BE2C (cell line): ENCODE data around the gene PITPNM3.
A peak's percentile ranks its signal among the peaks of the same experiment; 100 is the strongest.

Experiments used
- DNase-seq: peaks from one replicate; pipeline ENCODE4 v3.0.0-alpha.2; 2020
- H3K27me3 ChIP-seq: fragments of 250-450 bp; sonication (Bioruptor Pico); 2 replicates; pipeline ENCODE4 v1.5.1; 2020; ENCODE audit warnings: mild to moderate bottlenecking
- H3K36me3 ChIP-seq: fragments of 250-450 bp; sonication (Bioruptor Pico); 2 replicates; pipeline ENCODE4 v1.5.1; 2020; ENCODE audit warnings: mild to moderate bottlenecking
- H3K4me1 ChIP-seq: fragments of 250-450 bp; sonication (Bioruptor Pico); 2 replicates; pipeline ENCODE4 v1.5.1; 2020
- H3K4me3 ChIP-seq: 2 replicates; pipeline ENCODE4 v1.5.1; 2011; ENCODE audit warnings: low read depth, low read length
- H3K9me3 ChIP-seq: fragments of 250-450 bp; sonication (Bioruptor Pico); 2 replicates; pipeline ENCODE4 v1.5.1; 2020
- TF ChIP-seq, protein P1 (sequence below): IDR thresholded peaks from 2 replicates; pipeline ENCODE4 v1.5.1; 2012; ENCODE audit warnings: mild to moderate bottlenecking, low read depth, low read length

Gene PITPNM3

DNA sequence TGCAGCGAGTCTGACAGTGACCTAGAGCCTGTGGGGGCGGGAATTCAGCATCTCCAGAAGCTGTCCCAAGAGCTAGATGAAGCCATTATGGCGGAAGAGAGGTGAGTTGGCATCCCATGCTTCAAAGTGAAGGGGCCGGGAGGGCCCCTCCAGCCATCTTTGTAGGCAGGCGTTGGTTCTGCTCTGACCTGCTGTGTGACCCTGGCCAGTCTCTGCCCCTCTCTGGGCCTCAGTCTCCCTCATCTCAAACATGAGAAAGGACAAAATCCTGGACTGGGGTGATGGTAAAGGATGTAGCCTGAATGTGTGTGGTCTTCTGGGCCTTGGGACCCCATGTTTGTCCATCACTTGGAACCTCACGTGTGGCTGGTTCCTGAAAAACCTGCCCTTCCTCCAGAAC lies 107.0 kb downstream of the PITPNM3 start:
- Histone ChIP-seq H3K27me3 (no peaks in the 10 kb centered on the region), H3K4me3 (no peak overlapping the region), H3K36me3 (no peaks in the 10 kb centered on the region; the same call in none of the 2 replicates), H3K4me1 (no peaks in the 10 kb centered on the region), H3K9me3 (no peaks in the 10 kb centered on the region)
- no peak for DNase-seq
- TF ChIP-seq, protein P1, sequence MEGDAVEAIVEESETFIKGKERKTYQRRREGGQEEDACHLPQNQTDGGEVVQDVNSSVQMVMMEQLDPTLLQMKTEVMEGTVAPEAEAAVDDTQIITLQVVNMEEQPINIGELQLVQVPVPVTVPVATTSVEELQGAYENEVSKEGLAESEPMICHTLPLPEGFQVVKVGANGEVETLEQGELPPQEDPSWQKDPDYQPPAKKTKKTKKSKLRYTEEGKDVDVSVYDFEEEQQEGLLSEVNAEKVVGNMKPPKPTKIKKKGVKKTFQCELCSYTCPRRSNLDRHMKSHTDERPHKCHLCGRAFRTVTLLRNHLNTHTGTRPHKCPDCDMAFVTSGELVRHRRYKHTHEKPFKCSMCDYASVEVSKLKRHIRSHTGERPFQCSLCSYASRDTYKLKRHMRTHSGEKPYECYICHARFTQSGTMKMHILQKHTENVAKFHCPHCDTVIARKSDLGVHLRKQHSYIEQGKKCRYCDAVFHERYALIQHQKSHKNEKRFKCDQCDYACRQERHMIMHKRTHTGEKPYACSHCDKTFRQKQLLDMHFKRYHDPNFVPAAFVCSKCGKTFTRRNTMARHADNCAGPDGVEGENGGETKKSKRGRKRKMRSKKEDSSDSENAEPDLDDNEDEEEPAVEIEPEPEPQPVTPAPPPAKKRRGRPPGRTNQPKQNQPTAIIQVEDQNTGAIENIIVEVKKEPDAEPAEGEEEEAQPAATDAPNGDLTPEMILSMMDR: no peak

DNA sequence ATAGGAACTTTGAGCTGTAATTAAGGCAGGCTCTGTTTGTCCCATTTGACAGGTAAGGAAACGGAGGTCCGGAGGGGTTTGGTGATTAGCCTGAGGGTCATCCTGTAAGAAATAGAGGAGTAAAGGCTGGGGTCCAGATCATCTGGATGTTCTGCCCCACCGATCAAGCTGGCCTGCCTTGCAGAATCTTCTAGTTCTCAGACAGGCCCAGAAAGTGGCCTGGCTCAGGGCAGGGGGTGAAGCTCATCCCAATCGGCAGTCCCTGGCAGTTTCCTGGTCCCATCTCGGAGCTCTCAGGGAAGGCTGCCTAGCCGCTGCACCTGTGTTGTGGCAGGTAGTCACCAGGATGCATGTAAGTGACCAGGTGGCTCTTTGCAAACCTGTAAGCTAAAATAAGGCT lies 107.9 kb downstream of the PITPNM3 start:
- H3K36me3 ChIP-seq: no peaks in the 10 kb centered on the region; the same call in none of the 2 replicates
- no peak overlapping the region for H3K4me3 ChIP-seq
- no peaks in the 10 kb centered on the region for H3K27me3 ChIP-seq
- no peak for DNase-seq
- H3K9me3 ChIP-seq: no peaks in the 10 kb centered on the region
- H3K4me1 ChIP-seq: no peaks in the 10 kb centered on the region
- TF ChIP-seq, protein P1: no peak

DNA sequence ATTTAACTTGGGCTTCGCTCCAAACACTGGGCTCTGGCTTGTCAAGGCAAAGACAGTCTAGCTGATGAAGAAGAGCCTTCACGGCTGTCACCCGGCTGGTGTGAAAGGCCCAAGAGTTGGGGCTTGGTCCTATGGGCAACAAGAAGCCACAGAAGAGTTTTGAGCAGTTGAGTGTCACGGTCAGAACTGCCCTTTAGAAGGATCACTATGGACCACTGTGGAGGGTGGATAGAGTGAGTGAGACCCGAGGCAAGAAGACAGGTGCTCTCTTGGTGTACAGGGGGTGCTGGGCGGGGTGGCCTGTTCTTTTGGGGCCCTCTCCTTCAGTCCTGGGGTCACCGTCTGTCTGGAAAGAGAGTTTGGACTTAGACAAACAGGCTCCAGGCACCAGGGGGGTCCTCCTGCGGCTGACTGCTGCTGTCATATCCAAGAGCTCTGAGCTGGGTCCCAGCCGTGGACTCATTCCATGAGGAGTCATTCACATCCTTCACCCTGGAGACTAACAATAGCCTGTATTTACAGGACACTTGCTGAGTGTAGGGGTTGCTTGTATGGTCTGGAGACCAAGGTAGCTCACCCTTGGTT lies 109.7 kb downstream of the PITPNM3 start:
- DNase-seq: no peak
- H3K36me3 ChIP-seq: no peaks in the 10 kb centered on the region; the same call in none of the 2 replicates
- TF ChIP-seq, protein P1: no peak

DNA sequence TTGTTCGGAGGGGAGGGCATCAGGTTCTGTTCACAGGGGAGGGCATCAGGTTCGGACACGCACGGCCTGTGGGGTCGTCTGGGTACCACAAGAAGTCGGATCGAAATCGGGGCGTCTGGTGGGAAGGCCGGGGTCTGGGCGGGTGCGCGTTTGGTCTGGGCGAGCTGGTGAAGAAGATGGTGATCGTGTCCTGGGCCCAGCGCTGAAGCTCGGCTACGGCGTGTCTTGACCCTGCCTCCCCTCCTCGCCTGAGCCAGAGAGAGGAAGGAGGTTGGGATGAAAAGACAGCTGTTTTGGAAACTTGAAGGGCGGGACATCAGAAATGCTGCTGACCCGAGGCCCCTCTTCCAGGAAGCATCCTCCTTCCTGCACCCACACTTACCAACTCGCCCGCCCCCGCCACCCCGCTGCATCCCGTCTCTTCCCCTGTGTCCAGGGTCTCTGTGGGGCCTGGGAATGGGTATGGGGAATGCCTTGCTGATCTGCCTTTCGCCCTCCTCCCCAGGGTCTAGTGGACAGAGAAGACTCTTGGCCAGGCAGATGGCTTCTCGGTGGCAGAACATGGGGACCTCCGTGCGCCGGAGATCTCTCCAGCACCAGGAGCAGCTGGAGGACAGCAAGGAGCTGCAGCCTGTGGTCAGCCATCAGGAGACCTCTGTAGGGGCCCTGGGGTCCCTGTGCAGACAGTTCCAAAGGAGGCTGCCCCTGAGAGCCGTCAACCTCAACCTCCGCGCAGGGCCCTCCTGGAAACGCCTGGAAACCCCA lies 111.6 kb downstream of the PITPNM3 start:
- TF ChIP-seq, protein P1: no peak
- H3K27me3 ChIP-seq: no peaks in the 10 kb centered on the region
- no peaks in the 10 kb centered on the region; the same call in none of the 2 replicates for H3K36me3 ChIP-seq
- peak overlapping the region; percentile 65 for H3K4me3 ChIP-seq
- no peaks in the 10 kb centered on the region for H3K4me1 ChIP-seq
- no peak for DNase-seq
- H3K9me3 ChIP-seq: no peaks in the 10 kb centered on the region

More for the DNA sequence above, 109.7 kb downstream of the PITPNM3 start:
- no peaks in the 10 kb centered on the region for H3K9me3 ChIP-seq
- no peaks in the 10 kb centered on the region for H3K27me3 ChIP-seq
- no peaks in the 10 kb centered on the region for H3K4me1 ChIP-seq
- no peak overlapping the region for H3K4me3 ChIP-seq

DNA sequence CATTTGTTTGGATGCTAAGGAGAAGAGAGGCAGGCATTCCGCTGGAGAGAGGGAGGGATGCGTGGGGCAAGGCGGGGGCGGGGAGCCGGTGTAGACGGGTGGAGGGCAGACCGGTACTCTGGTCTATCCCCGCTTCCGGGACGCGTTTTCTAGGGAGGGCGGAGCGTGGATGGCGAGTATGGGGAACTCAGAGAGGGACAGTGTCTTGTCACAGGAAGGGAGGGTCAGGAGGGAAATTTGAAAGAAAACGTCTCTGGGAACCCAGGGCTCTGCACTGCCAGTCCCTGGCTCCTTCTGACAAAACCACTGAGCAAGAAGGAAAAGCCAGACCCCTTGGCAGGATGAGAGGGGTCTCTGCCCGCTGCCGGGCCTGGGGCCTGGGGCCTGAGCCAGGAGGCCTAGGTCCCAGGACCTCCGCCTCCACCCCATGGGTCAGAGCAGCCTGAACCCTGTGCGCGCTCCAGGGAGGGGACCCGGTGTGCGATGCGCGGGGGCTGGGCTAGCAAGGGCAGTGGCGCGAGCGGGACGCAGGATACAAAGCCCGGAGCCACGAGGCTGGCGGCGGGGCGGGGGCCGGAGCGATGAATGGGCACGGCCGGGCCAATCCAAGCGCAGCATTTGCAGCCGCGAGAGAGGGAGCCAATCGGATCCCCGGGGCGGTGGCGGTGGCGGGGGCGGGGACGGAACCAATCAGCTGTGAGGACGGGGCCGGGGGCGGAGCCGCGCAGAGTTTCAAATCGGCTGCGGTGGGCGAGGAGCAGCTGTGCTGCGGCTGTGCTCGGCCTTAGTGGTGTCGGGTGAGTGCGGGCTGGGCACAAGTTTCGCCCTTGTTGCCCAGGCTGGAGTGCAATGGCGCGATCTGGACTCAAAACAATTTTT lies 112.4 kb downstream of the PITPNM3 start, which contains the start of gene PIMREG:
TSS of gene PIMREG (plus strand) at position 764 of the 879 bp plus-strand sequence. CDS start 656 bp downstream, outside the sequence.
- Histone ChIP-seq H3K4me3 (peak within 1 kb of the TSS; percentile 65), H3K36me3 (no peaks in the 10 kb centered on the region; the same call in none of the 2 replicates), H3K27me3 (no peaks in the 10 kb centered on the region), H3K9me3 (no peaks in the 10 kb centered on the region), H3K4me1 (no peaks in the 10 kb centered on the region)
- TF ChIP-seq, protein P1: no peak
- peak; percentile 94 for DNase-seq
